K562 (cell line): ENCODE results near the gene RIMBP3C. TPM values are rescaled to one million over a fixed set of nuclear protein-coding genes. Genes with fewer than 3 reads are reported as not detected.
A peak's percentile ranks its signal among the peaks of the same experiment; 100 is the strongest.

ENCODE experiments used
- ATAC-seq: fragments of 200-7000 bp; cut with Tn5 transposase; 3 replicates; pipeline ENCODE4 v1.9.1; 2020; ENCODE audit warnings: moderate library complexity
- BruUV-seq: library from RNA; stranded (reverse); fragments of 400-500 nt; replicated peaks from 2 replicates; lab custom pipeline; 2021; lab: Mats Ljungman, UMichigan
- CTCF ChIA-PET: fragments of 300-600 bp; formaldehyde crosslinking; extraction: SDS; loops from one replicate; lab custom pipeline; 2021; ENCODE audit warnings: low intra/inter-chr PET ratio; lab: Yijun Ruan, JAX
- POLR2A ChIA-PET: fragments of 300-600, 350-650 bp; sonication (Branson Sonifier 250); formaldehyde crosslinking; extraction: SDS; loops from one replicate; lab custom pipeline; 2021; ENCODE audit warnings: antibody characterized with exemption, inconsistent platforms; lab: Yijun Ruan, JAX
- DNase-seq, 4 experiments: peaks; one replicate each; pipeline versions ENCODE4 v3.0.0 to v3.0.0-alpha.2; 2011 to 2018; ENCODE audit warnings: low spot score in 3 of 4, mixed read lengths in 3 of 4; ENCODE audit errors: extremely low read depth in 1 of 4
- FAIRE-seq: peaks from 2 replicates; lab custom pipeline; 2011; peaks lifted over from hg19 to GRCh38; lab: Jason Lieb, UNC
- H2AFZ ChIP-seq: 2 replicates; pipeline ENCODE4 v1.6.0; 2011; ENCODE audit warnings: low read depth, low read length, control low read depth, inconsistent platforms
- H3K27ac ChIP-seq: fragments of 200-600 bp; 3 replicates; pipeline ENCODE4 v1.8.0; 2011; ENCODE audit warnings: low read depth, mild to moderate bottlenecking, control low read depth, inconsistent platforms, low read length, moderate library complexity, mixed read lengths; ENCODE audit errors: extremely low read depth
- H3K27me3 ChIP-seq, 2 experiments: fragments of 300-600 bp in 1 of 2; 2 replicates in 1 of 2; 3 replicates in 1 of 2; pipeline versions ENCODE4 v1.6.0 to v1.8.0; 2011; ENCODE audit warnings: inconsistent platforms in 2 of 2, low read length in 2 of 2, mild to moderate bottlenecking in 1 of 2, mixed read lengths in 1 of 2, moderate library complexity in 1 of 2; ENCODE audit not compliant: control insufficient read depth in 2 of 2, insufficient read depth in 2 of 2
- H3K36me3 ChIP-seq: fragments of 300-600 bp; 3 replicates; pipeline ENCODE4 v1.8.0; 2011; ENCODE audit warnings: mild to moderate bottlenecking, low read length, inconsistent platforms; ENCODE audit not compliant: control insufficient read depth, insufficient read depth
- H3K4me1 ChIP-seq, 2 experiments: fragments of 200-600 bp in 1 of 2; replicated peaks in 1 of 2; 2 replicates in 1 of 2; 3 replicates in 1 of 2; pipeline versions ENCODE4 v1.5.1 to v1.8.0; 2011; ENCODE audit warnings: inconsistent platforms in 2 of 2, low read length in 2 of 2, mild to moderate bottlenecking in 1 of 2, mixed read lengths in 1 of 2, moderate library complexity in 1 of 2; ENCODE audit not compliant: control insufficient read depth in 2 of 2, insufficient read depth in 2 of 2
- H3K4me2 ChIP-seq: 2 replicates; pipeline ENCODE4 v1.6.1; 2011; ENCODE audit warnings: low read length, control low read depth, inconsistent platforms, mixed read lengths; ENCODE audit not compliant: insufficient read depth
- H3K4me3 ChIP-seq: fragments of 200-600 bp; sonication (generic), shearing (Covaris generic); 2 replicates; pipeline ENCODE4 v1.5.1; 2016; ENCODE audit warnings: control low read depth, inconsistent platforms
- H3K79me2 ChIP-seq: fragments of 200-600 bp; 3 replicates; pipeline ENCODE4 v1.8.0; 2011; ENCODE audit warnings: low read length, inconsistent platforms; ENCODE audit not compliant: control insufficient read depth, insufficient read depth
- H3K9ac ChIP-seq, 2 experiments: 2 replicates each; pipeline versions ENCODE4 v1.6.0 to v1.6.1; 2011; ENCODE audit warnings: low read depth in 2 of 2, low read length in 2 of 2, control low read depth in 1 of 2, inconsistent platforms in 1 of 2, mild to moderate bottlenecking in 1 of 2, mixed read lengths in 1 of 2; ENCODE audit not compliant: insufficient read depth in 1 of 2
- H3K9me1 ChIP-seq: one replicate; pipeline ENCODE4 v1.6.0; 2011; ENCODE audit warnings: inconsistent platforms, mild to moderate bottlenecking, low read length, moderate library complexity; ENCODE audit not compliant: control insufficient read depth, insufficient read depth
- H3K9me3 ChIP-seq: replicated peaks from 2 replicates; pipeline ENCODE4 v1.5.1; 2011; ENCODE audit warnings: low read depth, low read length, inconsistent platforms; ENCODE audit not compliant: control insufficient read depth, insufficient read depth
- H4K20me1 ChIP-seq: replicated peaks from 2 replicates; pipeline ENCODE4 v1.6.1; 2011; ENCODE audit warnings: low read length, inconsistent platforms, mixed read lengths; ENCODE audit not compliant: control insufficient read depth, insufficient read depth
- CCAR2 ChIP-seq: fragments of 200-400 bp; formaldehyde crosslinking; IDR thresholded peaks from 2 replicates; pipeline ENCODE4 v1.6.1; 2017; ENCODE audit warnings: mild to moderate bottlenecking, low read depth, low read length
- E2F1 ChIP-seq: sonication (generic); formaldehyde crosslinking; IDR thresholded peaks from 2 replicates; pipeline ENCODE4 v1.8.1; 2023; ENCODE audit warnings: mild to moderate bottlenecking, missing genetic modification reagents, moderate library complexity
- HNRNPUL1 ChIP-seq: fragments of 200-400 bp; formaldehyde crosslinking; IDR thresholded peaks from 2 replicates; pipeline ENCODE4 v1.6.1; 2017; ENCODE audit warnings: low read length
- POU5F1 ChIP-seq: fragments of 150-350 bp; IDR thresholded peaks from 2 replicates; pipeline ENCODE4 v1.6.1; 2014; ENCODE audit warnings: borderline replicate concordance, low read length, low read depth, mild to moderate bottlenecking; ENCODE audit not compliant: partially characterized antibody
- RCOR1 ChIP-seq, 2 experiments: IDR thresholded peaks; 2 replicates each; pipeline ENCODE4 v1.6.1; 2012; ENCODE audit warnings: low read depth in 2 of 2, low read length in 2 of 2, borderline replicate concordance in 1 of 2, improper control_type of control experiment in 1 of 2
- SRSF3 ChIP-seq: fragments of 200-400 bp; formaldehyde crosslinking; IDR thresholded peaks from 2 replicates; pipeline ENCODE4 v1.6.1; 2016; ENCODE audit warnings: mild to moderate bottlenecking, low read length, moderate library complexity; ENCODE audit not compliant: insufficient read depth
- STAT6 ChIP-seq: sonication (generic); formaldehyde crosslinking; IDR thresholded peaks from 2 replicates; pipeline ENCODE4 v1.8.1; 2023; ENCODE audit warnings: mild to moderate bottlenecking, missing genetic modification reagents
- WGBS: fragments of 100-300 bp; shearing (Covaris generic); methylation state at CpG from one replicate; pipeline ENCODE4 v1.1.6; 2016; ENCODE audit warnings: low coverage, mixed read lengths; ENCODE audit not compliant: insufficient coverage; ENCODE audit errors: missing lambda C conversion rate; 5-methylcytosine and 5-hydroxymethylcytosine counted together
- in situ Hi-C: fragments of 300-500 bp; cut with MboI; formaldehyde crosslinking; loops from 4 replicates; pipeline ENCODE4 v1.15.0; 2018; ENCODE audit warnings: inconsistent platforms, mixed read lengths
- intact Hi-C: fragments of 100-400 bp; cut with micrococcal nuclease; formaldehyde crosslinking; loops from 2 replicates; pipeline ENCODE4 v1.14.2; 2022
- polyA plus RNA-seq, 8 experiments: library from polyadenylated mRNA; depleted of rRNA in 4 of 8; stranded (reverse) in 5 of 8; unstranded in 3 of 8; fragments of >200 nt; fragmentation: Nextera tagmentation in 2 of 8; fragmentation: Illumina TruSeq in 1 of 8; extraction: Ambion mirVana in 2 of 8; extraction: Trizol in 1 of 8; gene quantifications; 2 replicates each; pipeline versions ENCODE4 v1.2.1 to v1.2.3, GENCODE V29; 2011 to 2014; ENCODE audit warnings: inconsistent platforms in 1 of 8, missing spikeins in 1 of 8
- total RNA-seq, 7 experiments: library from RNA; depleted of rRNA in 6 of 7; stranded (reverse); fragments of >200 nt in 6 of 7; fragmentation: Illumina TruSeq in 2 of 7; extraction: Trizol in 2 of 7; gene quantifications; 2 replicates each; pipeline versions ENCODE4 v1.2.1 to v1.2.3, GENCODE V29; 2011 to 2021; ENCODE audit warnings: low replicate concordance in 1 of 7
- TF ChIP-seq, protein P1 (sequence below), 2 experiments: fragments of 150-350 bp in 1 of 2; IDR thresholded peaks; 2 replicates each; pipeline ENCODE4 v1.6.1; 2012 to 2016; ENCODE audit warnings: low read depth in 2 of 2, low read length in 2 of 2, mild to moderate bottlenecking in 1 of 2, moderate library complexity in 1 of 2

RIMBP3C gene
- total and polyA plus RNA-seq, 9 of the 15 experiments (the other 6 are each of a cell fraction or from before 2014, with no cell fraction given): 0.09 to 0.98 (median 0.17) TPM; not detected in 2

- TF ChIP-seq POU5F1: no peak
- no peak for TF ChIP-seq SRSF3
- peak in 1 of 2 experiments; percentile 40; a peak in 1 of 4 replicates for TF ChIP-seq RCOR1 (IDR thresholded peaks at IDR 0.05; ENCODE audit: borderline replicate concordance in 1 of 2, low read depth in 2 of 2, low read length in 2 of 2)
Observed at GRCh38 chr22:21594865-21595452, 43.7 kb upstream of the RIMBP3C start (continued).

DNA sequence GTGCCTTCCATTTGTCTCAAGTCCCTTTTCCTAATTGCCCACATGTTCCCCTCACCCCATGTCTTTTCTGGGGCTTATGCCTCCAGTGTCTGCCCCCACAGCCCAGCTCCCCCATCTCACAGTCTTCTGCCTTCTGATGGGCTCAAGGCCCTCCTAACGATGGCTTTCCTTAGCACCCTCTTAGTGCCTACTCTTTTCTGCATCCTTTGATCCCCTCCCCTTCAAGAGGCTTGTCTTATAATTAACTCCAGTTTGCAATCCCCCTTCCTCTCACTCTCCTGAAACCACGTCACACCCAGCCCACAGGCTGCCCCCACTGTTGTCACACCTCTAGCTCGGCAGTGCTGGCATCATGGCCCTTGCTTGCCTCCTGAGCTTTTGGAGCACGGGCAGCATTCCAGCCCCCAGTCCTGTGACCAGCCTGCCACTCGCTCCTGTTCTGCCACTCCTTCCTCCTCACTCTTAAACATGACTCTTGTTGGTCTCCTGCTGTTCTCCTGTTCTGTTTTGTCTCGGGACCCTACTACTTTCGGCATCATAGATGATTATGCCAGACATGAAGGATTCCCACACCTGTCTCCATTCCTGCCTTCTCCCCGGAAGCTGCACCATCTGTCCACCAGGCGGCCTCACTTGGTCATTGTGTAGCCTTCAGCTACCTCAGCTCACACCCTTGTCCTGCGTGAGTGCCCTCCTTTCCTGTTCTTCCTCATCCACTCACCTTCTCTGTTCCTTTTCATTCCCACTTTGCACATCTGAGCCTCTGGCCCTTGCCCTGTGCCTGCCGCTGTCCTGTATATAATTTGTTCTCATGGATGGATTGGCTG lies 42.4 kb upstream of the RIMBP3C start:
- H3K36me3 ChIP-seq: peaks cover 86% of the 10 kb centered on the region
- in situ Hi-C loops (no loop called here), intact Hi-C loops (loop anchor here (1.0 kb wide), 2 partner anchors 48 to 53 kb away; no protein-coding TSS in a partner anchor)
- ChIA-PET POLR2A (interaction anchor here (0.6 to 76.8 kb wide), 5 partner anchors 15 to 1230 kb away, joined by 3 to 4622 read pairs (median 20); partner anchors contain the start of genes CCDC116, PPM1F, SDF2L1 and YDJC), CTCF (interaction anchor here (1.3 to 2.3 kb wide), 4 partner anchors 47 to 53 kb away, joined by 4 to 25 read pairs (median 14); partner anchors contain the start of gene SDF2L1)
- BruUV-seq: no TSS peak
- H3K4me3 ChIP-seq: no peak overlapping the region
- DNase-seq (peak; percentile 87 to 92 (median 88)), FAIRE-seq (peak; percentile 65), ATAC-seq (peak; percentile 89)
- no peak overlapping the region for H3K4me2 ChIP-seq
- no peak overlapping the region for H3K9ac ChIP-seq
- peaks cover 7 to 12% of the 10 kb centered on the region in 2 experiments; a peak in 4 of 5 replicates for H3K4me1 ChIP-seq
- H2AFZ ChIP-seq: no peak overlapping the region
- WGBS: 66% methylated on average over 11 of the region's 11 CpGs
- H4K20me1 ChIP-seq: peaks cover 56% of the 10 kb centered on the region
- H3K27me3 ChIP-seq: no peaks in the 10 kb centered on the region; a peak in 1 of 5 replicates
- peaks cover 12% of the 10 kb centered on the region for H3K9me1 ChIP-seq
- peaks cover 98% of the 10 kb centered on the region for H3K79me2 ChIP-seq
- H3K27ac ChIP-seq: no peak overlapping the region
- H3K9me3 ChIP-seq: no peaks in the 10 kb centered on the region
- TF ChIP-seq HNRNPUL1: peak; percentile 87; the same call in 1 of the 2 replicates
- 0 out of 2 replicates have a peak, but pooled peaks have one; percentile 21 for TF ChIP-seq SRSF3
- 0 out of 2 replicates have a peak, but pooled peaks have one; percentile 65 for TF ChIP-seq CCAR2
- TF ChIP-seq STAT6: peak; percentile 56; the same call in 1 of the 2 replicates
- TF ChIP-seq E2F1 (CRISPR knock-in tag): peak; percentile 23; the same call in 1 of the 2 replicates
- TF ChIP-seq, protein P1, sequence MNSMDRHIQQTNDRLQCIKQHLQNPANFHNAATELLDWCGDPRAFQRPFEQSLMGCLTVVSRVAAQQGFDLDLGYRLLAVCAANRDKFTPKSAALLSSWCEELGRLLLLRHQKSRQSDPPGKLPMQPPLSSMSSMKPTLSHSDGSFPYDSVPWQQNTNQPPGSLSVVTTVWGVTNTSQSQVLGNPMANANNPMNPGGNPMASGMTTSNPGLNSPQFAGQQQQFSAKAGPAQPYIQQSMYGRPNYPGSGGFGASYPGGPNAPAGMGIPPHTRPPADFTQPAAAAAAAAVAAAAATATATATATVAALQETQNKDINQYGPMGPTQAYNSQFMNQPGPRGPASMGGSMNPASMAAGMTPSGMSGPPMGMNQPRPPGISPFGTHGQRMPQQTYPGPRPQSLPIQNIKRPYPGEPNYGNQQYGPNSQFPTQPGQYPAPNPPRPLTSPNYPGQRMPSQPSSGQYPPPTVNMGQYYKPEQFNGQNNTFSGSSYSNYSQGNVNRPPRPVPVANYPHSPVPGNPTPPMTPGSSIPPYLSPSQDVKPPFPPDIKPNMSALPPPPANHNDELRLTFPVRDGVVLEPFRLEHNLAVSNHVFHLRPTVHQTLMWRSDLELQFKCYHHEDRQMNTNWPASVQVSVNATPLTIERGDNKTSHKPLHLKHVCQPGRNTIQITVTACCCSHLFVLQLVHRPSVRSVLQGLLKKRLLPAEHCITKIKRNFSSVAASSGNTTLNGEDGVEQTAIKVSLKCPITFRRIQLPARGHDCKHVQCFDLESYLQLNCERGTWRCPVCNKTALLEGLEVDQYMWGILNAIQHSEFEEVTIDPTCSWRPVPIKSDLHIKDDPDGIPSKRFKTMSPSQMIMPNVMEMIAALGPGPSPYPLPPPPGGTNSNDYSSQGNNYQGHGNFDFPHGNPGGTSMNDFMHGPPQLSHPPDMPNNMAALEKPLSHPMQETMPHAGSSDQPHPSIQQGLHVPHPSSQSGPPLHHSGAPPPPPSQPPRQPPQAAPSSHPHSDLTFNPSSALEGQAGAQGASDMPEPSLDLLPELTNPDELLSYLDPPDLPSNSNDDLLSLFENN (IDR thresholded peaks at IDR 0.05; ENCODE audit: low read depth in 2 of 2, low read length in 2 of 2): peak in 1 of 2 experiments; percentile 18; a peak in 1 of 4 replicates
